IPS-18a (cell line): ENCODE data around the gene LOC101059915.
"Not testable (repeated sequence)": the region's sequence is repeated elsewhere in the genome, so short reads cannot be mapped to it uniquely, and the experiment has no call there.

Experiments
- H3K27ac ChIP-seq: one replicate; pipeline ENCODE4 v1.5.1; 2013; ENCODE audit warnings: low read length
- H3K27me3 ChIP-seq: one replicate; pipeline ENCODE4 v1.6.1; 2013; ENCODE audit warnings: mild to moderate bottlenecking, low read length; ENCODE audit not compliant: control insufficient read depth, insufficient read depth
- H3K36me3 ChIP-seq: one replicate; pipeline ENCODE4 v1.6.1; 2013; ENCODE audit warnings: low read depth, low read length; ENCODE audit not compliant: control insufficient read depth
- H3K4me1 ChIP-seq: one replicate; pipeline ENCODE4 v1.6.1; 2013; ENCODE audit warnings: low read depth, low read length; ENCODE audit not compliant: control insufficient read depth
- H3K4me3 ChIP-seq: one replicate; pipeline ENCODE4 v1.5.1; 2013; ENCODE audit warnings: low read length
- H3K9ac ChIP-seq: one replicate; pipeline ENCODE4 v1.6.1; 2013; ENCODE audit warnings: mild to moderate bottlenecking, low read length, moderate library complexity
- H3K9me3 ChIP-seq: one replicate; pipeline ENCODE4 v1.6.1; 2013; ENCODE audit warnings: low read depth, low read length; ENCODE audit not compliant: control insufficient read depth

Gene LOC101059915

GRCh38 chrX:71626576-71626975 lies 40.8 kb upstream of the LOC101059915 start:
- H3K4me3 ChIP-seq, result no peak overlapping the region
- no peaks in the 10 kb centered on the region for H3K36me3 ChIP-seq
- no peak overlapping the region for H3K27ac ChIP-seq
- peaks cover 9% of the 10 kb centered on the region for H3K9me3 ChIP-seq
- H3K4me1 ChIP-seq, result no peaks in the 10 kb centered on the region
- no peaks in the 10 kb centered on the region for H3K27me3 ChIP-seq
- no peak overlapping the region for H3K9ac ChIP-seq

- peaks cover 9% of the 10 kb centered on the region for H3K9me3 ChIP-seq
- no peak overlapping the region for H3K9ac ChIP-seq
- no peak overlapping the region for H3K4me3 ChIP-seq
- no peaks in the 10 kb centered on the region for H3K27me3 ChIP-seq
- no peaks in the 10 kb centered on the region for H3K36me3 ChIP-seq
- no peaks in the 10 kb centered on the region for H3K4me1 ChIP-seq
- H3K27ac ChIP-seq, result no peak overlapping the region
These were observed 39.5 kb upstream of the LOC101059915 start for GRCh38 chrX:71627588-71628404.

- peaks cover 9% of the 10 kb centered on the region for H3K9me3 ChIP-seq
- H3K9ac ChIP-seq, result no peak overlapping the region
- H3K4me1 ChIP-seq, result no peaks in the 10 kb centered on the region
- H3K4me3 ChIP-seq, result no peak overlapping the region
- H3K27me3 ChIP-seq, result no peaks in the 10 kb centered on the region
- H3K27ac ChIP-seq, result no peak overlapping the region
- no peaks in the 10 kb centered on the region for H3K36me3 ChIP-seq
These were observed 37.9 kb upstream of the LOC101059915 start for GRCh38 chrX:71629467-71629866.

GRCh38 chrX:71632923-71633657 lies 34.3 kb upstream of the LOC101059915 start:
- H3K27me3 ChIP-seq, result no peaks in the 10 kb centered on the region
- peaks cover 13% of the 10 kb centered on the region for H3K9me3 ChIP-seq
- H3K4me1 ChIP-seq, result no peaks in the 10 kb centered on the region
- no peak overlapping the region for H3K27ac ChIP-seq
- H3K36me3 ChIP-seq, result no peaks in the 10 kb centered on the region
- no peak overlapping the region for H3K4me3 ChIP-seq
- H3K9ac ChIP-seq, result no peak overlapping the region

GRCh38 chrX:71634366-71634765 lies 33.0 kb upstream of the LOC101059915 start:
- H3K27ac ChIP-seq, result no peak overlapping the region
- H3K27me3 ChIP-seq, result no peaks in the 10 kb centered on the region
- H3K36me3 ChIP-seq, result no peaks in the 10 kb centered on the region
- peaks cover 6% of the 10 kb centered on the region for H3K9me3 ChIP-seq
- no peaks in the 10 kb centered on the region for H3K4me1 ChIP-seq
- no peak overlapping the region for H3K9ac ChIP-seq
- H3K4me3 ChIP-seq, result no peak overlapping the region

GRCh38 chrX:71636438-71637252 lies 30.7 kb upstream of the LOC101059915 start:
- Histone ChIP-seq H3K4me1 (no peaks in the 10 kb centered on the region), H3K27ac (no peak overlapping the region), H3K36me3 (no peaks in the 10 kb centered on the region), H3K9ac (no peak overlapping the region), H3K4me3 (no peak overlapping the region), H3K9me3 (peaks cover 8% of the 10 kb centered on the region), H3K27me3 (no peaks in the 10 kb centered on the region)

- Histone ChIP-seq H3K36me3 (no peaks in the 10 kb centered on the region), H3K4me1 (no peaks in the 10 kb centered on the region), H3K27me3 (no peaks in the 10 kb centered on the region), H3K4me3 (no peak overlapping the region), H3K27ac (no peak overlapping the region), H3K9ac (no peak overlapping the region), H3K9me3 (peaks cover 8% of the 10 kb centered on the region)
These were observed 30.1 kb upstream of the LOC101059915 start for GRCh38 chrX:71637253-71637618.

GRCh38 chrX:71637848-71638247 lies 29.5 kb upstream of the LOC101059915 start:
- H3K27me3 ChIP-seq, result no peaks in the 10 kb centered on the region
- H3K9ac ChIP-seq, result no peak overlapping the region
- H3K4me3 ChIP-seq, result no peak overlapping the region
- H3K9me3 ChIP-seq, result peaks cover 11% of the 10 kb centered on the region
- no peaks in the 10 kb centered on the region for H3K36me3 ChIP-seq
- H3K4me1 ChIP-seq, result no peaks in the 10 kb centered on the region
- H3K27ac ChIP-seq, result no peak overlapping the region

GRCh38 chrX:71638409-71638808 lies 28.9 kb upstream of the LOC101059915 start:
- Histone ChIP-seq H3K9ac (no peak overlapping the region), H3K27me3 (no peaks in the 10 kb centered on the region), H3K9me3 (peaks cover 14% of the 10 kb centered on the region), H3K27ac (no peak overlapping the region), H3K36me3 (no peaks in the 10 kb centered on the region), H3K4me3 (no peak overlapping the region), H3K4me1 (no peaks in the 10 kb centered on the region)

- Histone ChIP-seq H3K27me3 (no peaks in the 10 kb centered on the region), H3K27ac (no peak overlapping the region), H3K9me3 (peaks cover 16% of the 10 kb centered on the region), H3K36me3 (no peaks in the 10 kb centered on the region), H3K4me3 (no peak overlapping the region), H3K9ac (no peak overlapping the region), H3K4me1 (no peaks in the 10 kb centered on the region)
These were observed 27.3 kb upstream of the LOC101059915 start for GRCh38 chrX:71640002-71640401.

GRCh38 chrX:71644406-71644805 lies 22.9 kb upstream of the LOC101059915 start:
- H3K4me1 ChIP-seq, H3K9ac ChIP-seq, H3K27me3 ChIP-seq, H3K4me3 ChIP-seq, H3K27ac ChIP-seq, H3K36me3 ChIP-seq: not testable (repeated sequence)
- H3K9me3 ChIP-seq, result peaks cover 12% of the 10 kb centered on the region
